H1 (cell line): ENCODE results near the gene SEZ6L. TPM values are rescaled to one million over a fixed set of nuclear protein-coding genes. Genes with fewer than 3 reads are reported as not detected.

Source experiments
- ATF3 ChIP-seq: IDR thresholded peaks from 2 replicates; pipeline ENCODE4 v1.6.1; 2011; ENCODE audit warnings: low read depth, mild to moderate bottlenecking, low read length; ENCODE audit not compliant: insufficient read depth
- CEBPB ChIP-seq: IDR thresholded peaks from 2 replicates; pipeline ENCODE4 v1.6.1; 2012; ENCODE audit warnings: low read depth, low read length
- CHD7 ChIP-seq: fragments of 300-600 bp; sonication (generic); IDR thresholded peaks from 2 replicates; pipeline ENCODE4 v1.7.1; 2012; ENCODE audit warnings: low read length, moderate library complexity, mild to moderate bottlenecking, inconsistent platforms; ENCODE audit not compliant: insufficient replicate concordance
- E2F6 ChIP-seq: IDR thresholded peaks from 2 replicates; pipeline ENCODE4 v1.6.1; 2012; ENCODE audit warnings: inconsistent platforms
- NRF1 ChIP-seq: IDR thresholded peaks from 2 replicates; pipeline ENCODE4 v1.6.1; 2011; ENCODE audit warnings: mild to moderate bottlenecking, low read depth, low read length, improper control_type of control experiment
- RBBP5 ChIP-seq: IDR thresholded peaks from 2 replicates; pipeline ENCODE4 v1.7.1; 2012; ENCODE audit warnings: low read depth, mild to moderate bottlenecking, inconsistent platforms, low read length, moderate library complexity, borderline replicate concordance
- SAP30 ChIP-seq: fragments of 300-600 bp; sonication (generic); IDR thresholded peaks from 2 replicates; pipeline ENCODE4 v1.7.1; 2012; ENCODE audit warnings: low read length, moderate library complexity, mild to moderate bottlenecking, inconsistent platforms; ENCODE audit not compliant: insufficient read depth, insufficient replicate concordance
- SIX5 ChIP-seq: IDR thresholded peaks from 2 replicates; pipeline ENCODE4 v1.6.1; 2011; ENCODE audit warnings: mild to moderate bottlenecking, low read depth, low read length
- SP1 ChIP-seq: IDR thresholded peaks from 2 replicates; pipeline ENCODE4 v1.6.1; 2011; ENCODE audit warnings: low read depth, low read length
- SUZ12 ChIP-seq: fragments of 200-600 bp; sonication (generic); IDR thresholded peaks from 2 replicates; pipeline ENCODE4 v1.6.1; 2012; ENCODE audit warnings: mild to moderate bottlenecking, inconsistent platforms, low read length, moderate library complexity, mixed read lengths
- polyA plus RNA-seq, 7 experiments: library from polyadenylated mRNA; depleted of rRNA in 3 of 7; stranded (reverse) in 5 of 7; unstranded in 2 of 7; fragments of >200 nt in 5 of 7; fragments of 200-250 nt in 2 of 7; gene quantifications; 1 replicate in 5 of 7; 2 replicates in 1 of 7; 4 replicates in 1 of 7; pipeline versions ENCODE4 v1.2.1 to v1.2.3, GENCODE V29; 2011 to 2013; ENCODE audit warnings: missing spikeins in 2 of 7, mixed read lengths in 2 of 7
- total RNA-seq: library from RNA; stranded (reverse); fragmentation: NEBNext Ultra II Directional; extraction: Animal tissue kit (Norgen Biotek cat#: 25700); gene quantifications from 2 replicates; pipeline ENCODE4 v1.2.1, GENCODE V29; 2021

SEZ6L gene
- total and polyA plus RNA-seq, 2 of the 8 experiments (the other 6 are each of a cell fraction or from before 2014, with no cell fraction given) = 0.06 to 0.33 TPM

GRCh38 chr22:26276529-26277160 is 107.4 kb downstream of the SEZ6L start (continued):
- no peak for TF ChIP-seq CHD7
- no peak for TF ChIP-seq SP1
- TF ChIP-seq NRF1 = no peak
- no peak for TF ChIP-seq SAP30
- no peak for TF ChIP-seq SIX5
- no peak for TF ChIP-seq ATF3
- TF ChIP-seq E2F6 = no peak
- no peak for TF ChIP-seq SUZ12
- TF ChIP-seq RBBP5 = no peak
- TF ChIP-seq CEBPB = no peak
